Activated CD8-positive, alpha-beta memory T cell treated with anti-CD3 and anti-CD28 coated beads, Interleukin-2, amount 50 U/mL, for 4 hours (primary cell): ENCODE data around the gene CRYBG1.
"Not testable (repeated sequence)": the region's sequence is repeated elsewhere in the genome, so short reads cannot be mapped to it uniquely, and the experiment has no call there.

Experiments
- DNase-seq: peaks from one replicate; pipeline ENCODE4 v3.0.0-alpha.2; 2020

Gene CRYBG1

DNA sequence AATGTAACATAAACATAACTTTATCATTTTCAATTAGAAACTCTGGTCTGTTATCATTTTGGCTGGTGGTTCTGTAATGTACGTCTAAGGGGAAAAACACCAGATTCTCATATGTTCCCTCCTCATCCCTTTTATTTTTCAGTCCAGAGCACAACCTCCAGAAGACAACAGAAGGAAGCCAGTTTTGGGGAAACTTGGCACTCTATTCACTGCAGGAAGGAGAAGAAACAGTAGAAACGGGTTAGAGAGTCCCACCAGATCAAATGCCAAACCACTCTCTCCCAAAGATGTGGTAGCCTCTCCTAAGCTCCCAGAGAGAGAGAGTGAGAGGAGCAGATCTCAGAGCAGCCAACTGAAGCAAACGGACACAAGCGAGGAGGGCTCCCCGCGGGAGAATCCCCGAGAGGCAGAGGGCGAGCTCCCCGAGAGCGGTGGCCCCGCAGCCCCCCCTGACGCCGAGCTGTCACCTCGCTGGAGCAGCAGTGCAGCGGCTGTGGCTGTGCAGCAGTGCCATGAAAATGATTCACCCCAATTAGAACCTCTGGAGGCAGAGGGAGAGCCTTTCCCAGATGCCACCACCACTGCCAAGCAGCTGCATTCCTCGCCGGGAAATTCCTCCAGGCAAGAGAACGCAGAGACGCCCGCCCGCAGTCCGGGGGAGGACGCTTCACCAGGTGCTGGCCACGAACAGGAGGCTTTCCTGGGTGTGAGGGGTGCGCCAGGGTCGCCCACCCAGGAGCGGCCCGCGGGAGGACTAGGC lies 151.0 kb downstream of the CRYBG1 start:
- DNase-seq, result peak; percentile 56

DNA sequence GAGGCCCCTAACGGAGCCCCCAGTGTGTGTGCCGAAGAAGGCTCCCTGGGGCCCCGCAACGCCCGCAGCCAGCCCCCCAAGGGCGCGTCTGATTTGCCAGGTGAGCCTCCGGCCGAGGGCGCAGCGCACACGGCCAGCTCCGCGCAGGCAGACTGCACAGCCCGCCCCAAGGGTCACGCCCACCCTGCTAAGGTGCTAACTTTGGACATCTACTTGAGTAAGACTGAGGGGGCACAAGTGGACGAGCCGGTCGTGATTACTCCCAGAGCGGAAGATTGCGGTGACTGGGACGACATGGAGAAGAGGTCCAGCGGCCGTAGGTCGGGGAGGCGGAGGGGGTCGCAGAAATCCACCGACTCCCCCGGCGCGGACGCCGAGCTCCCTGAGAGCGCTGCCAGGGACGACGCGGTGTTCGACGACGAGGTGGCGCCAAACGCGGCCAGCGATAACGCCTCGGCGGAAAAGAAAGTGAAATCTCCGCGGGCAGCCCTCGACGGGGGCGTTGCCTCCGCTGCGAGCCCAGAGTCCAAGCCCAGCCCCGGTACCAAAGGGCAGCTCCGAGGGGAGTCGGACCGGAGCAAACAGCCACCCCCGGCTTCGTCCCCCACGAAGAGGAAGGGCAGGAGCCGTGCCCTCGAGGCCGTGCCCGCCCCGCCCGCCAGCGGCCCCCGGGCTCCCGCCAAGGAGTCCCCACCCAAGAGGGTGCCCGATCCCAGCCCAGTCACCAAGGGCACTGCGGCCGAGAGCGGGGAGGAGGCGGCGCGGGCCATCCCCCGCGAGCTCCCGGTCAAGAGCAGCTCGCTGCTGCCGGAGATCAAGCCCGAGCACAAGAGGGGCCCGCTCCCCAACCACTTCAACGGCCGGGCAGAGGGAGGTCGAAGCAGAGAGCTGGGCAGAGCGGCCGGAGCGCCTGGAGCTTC lies 151.8 kb downstream of the CRYBG1 start:
- DNase-seq, result peak; percentile 78

DNA sequence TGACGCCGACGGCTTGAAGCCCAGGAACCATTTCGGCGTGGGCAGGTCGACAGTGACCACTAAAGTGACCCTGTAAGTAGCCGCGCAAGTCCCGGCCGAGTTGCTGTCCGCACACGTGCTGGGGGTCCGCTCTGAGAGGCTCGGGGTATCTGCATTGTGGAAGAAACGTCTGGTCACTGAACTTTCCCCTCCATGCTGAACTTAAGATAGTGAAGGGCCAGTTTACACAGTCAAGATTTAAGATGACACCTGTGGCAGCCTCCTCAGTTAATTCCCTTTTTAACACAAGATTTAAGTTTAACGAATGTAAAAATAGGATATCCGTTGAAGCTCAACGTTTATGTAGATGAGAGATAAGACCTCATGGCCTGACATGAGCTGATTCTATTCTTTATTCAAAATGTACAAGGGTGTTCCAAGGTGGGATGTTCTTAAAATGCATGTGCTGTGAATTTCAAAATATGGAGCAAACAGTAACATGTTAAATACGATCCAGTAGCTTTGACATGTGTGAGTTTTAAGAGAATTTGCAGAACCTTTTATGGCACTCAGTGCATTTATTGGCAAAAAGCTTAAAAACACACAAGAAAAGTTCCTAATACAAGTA lies 152.6 kb downstream of the CRYBG1 start:
- no peak for DNase-seq

DNA sequence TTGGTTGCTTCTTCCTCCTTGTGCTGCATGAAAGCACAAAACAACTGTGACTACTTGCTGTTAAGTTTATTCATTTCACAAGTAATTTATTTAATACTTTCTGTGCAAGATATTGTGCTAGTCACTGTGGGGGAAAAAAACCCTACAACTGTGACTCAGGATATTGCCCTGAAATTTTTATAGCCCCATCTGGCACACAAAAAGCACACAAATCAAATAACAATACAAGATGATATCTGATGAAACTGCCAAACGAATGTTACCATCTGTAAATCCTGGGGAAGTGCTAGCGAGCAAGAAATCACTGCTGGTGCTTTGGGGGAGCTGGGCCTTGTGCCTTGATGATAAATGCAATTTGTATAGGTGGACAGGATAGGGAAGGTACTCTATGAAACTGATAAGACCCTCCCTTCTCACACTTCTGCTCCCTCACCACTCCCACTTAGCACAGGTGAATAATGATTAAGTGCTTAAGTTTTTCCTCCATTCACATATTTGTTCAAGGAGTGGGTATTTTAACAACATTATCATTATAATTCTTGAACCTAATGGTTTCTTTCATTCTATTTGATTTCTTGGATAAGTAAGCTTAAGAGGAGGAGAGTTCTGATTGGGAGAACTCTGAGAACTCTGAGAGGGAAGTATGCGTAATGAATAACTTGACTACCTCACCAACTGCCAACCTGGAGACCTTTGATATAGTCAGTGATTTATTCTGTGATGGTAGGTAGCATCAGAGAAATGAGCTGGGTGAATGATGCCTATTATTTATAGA lies 153.5 kb downstream of the CRYBG1 start:
- DNase-seq, result no peak

DNA sequence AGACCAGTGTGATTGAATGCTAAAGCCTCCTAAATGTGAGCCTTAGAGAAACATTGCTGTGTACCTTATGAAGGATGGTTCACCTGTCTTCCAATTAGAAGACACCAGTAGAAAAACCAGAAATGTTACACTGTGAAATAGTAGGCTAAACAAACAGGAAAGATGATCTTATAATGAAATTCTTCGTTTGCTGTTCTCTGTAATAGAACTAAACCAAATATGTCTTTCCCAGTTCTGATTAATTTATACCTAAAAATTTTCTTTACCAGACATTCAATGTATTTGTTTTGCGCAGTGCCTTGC lies 154.0 kb downstream of the CRYBG1 start:
- no peak for DNase-seq

DNA sequence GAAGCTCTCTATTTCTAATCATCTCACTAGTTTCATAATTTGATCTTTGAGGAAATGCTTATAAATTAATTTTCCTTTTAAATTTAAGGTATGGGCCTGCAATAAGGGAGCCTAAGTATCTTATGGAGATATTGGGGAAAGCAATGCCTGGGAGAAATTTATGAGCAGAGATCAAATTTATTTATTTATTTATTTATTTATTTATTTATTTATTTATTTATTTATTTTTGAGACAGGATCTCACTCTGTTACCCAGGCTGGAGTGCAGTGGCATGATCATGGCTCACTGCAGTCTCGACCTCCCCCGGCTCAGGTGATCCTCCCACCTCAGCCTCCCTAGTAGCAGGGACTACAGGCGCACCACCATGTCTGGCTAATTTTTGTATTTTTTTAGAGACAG lies 155.1 kb downstream of the CRYBG1 start:
- DNase-seq, result not testable (repeated sequence)

DNA sequence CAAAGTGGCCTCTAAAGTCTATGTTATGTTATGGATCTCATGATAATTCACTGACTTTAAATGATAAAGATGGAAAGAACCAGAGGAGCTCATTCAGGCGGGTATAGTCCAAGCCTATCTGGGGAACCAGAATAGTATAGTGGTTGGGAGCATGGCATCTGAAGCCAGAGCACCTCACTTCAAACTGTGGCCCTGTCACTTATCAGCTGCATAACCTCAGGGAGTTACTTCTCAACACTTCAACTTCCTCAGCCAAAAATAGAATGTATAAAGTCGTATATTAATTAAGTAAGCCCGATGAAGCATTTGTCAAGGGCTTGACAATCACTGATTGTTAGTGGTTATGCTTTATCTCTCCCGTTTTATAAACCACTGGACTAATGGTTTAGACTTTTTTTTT lies 156.1 kb downstream of the CRYBG1 start:
- no peak for DNase-seq

DNA sequence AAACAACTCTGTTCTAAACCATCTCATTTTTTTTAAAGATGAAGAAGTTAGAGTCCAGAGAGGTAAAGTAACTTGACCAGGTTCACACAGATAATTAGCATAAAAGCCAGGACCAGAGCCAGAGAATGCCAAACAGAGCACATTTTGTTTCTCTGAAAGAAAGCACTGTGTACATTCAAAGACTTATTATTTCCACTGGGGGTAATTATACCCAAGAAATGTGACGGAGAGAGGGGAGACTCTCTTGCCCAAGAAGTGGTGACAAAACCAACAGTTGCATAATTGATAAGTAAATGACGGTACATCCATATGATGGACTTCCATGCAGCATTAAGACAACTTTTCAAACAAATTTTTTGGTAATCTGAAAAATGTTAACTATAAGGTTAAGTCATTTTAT lies 157.2 kb downstream of the CRYBG1 start:
- no peak for DNase-seq

DNA sequence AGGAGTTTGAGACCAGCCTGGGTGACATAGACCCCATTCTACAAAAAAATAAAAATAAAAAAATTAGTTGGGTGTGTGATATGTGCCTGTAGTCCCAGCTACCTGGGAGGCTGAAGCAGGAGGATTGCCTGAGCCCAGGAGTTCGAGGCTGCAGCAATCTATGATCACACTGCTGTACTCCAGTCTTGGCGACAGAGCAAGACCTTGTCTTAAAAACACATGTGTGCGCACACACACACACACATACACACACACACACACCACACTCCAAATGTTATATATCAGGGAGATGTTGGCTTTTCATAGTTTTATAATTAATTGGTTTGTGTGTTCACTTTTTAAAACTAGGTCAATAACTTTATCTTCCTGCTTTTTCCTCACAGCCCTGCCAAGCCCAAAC lies 158.2 kb downstream of the CRYBG1 start:
- no peak for DNase-seq

DNA sequence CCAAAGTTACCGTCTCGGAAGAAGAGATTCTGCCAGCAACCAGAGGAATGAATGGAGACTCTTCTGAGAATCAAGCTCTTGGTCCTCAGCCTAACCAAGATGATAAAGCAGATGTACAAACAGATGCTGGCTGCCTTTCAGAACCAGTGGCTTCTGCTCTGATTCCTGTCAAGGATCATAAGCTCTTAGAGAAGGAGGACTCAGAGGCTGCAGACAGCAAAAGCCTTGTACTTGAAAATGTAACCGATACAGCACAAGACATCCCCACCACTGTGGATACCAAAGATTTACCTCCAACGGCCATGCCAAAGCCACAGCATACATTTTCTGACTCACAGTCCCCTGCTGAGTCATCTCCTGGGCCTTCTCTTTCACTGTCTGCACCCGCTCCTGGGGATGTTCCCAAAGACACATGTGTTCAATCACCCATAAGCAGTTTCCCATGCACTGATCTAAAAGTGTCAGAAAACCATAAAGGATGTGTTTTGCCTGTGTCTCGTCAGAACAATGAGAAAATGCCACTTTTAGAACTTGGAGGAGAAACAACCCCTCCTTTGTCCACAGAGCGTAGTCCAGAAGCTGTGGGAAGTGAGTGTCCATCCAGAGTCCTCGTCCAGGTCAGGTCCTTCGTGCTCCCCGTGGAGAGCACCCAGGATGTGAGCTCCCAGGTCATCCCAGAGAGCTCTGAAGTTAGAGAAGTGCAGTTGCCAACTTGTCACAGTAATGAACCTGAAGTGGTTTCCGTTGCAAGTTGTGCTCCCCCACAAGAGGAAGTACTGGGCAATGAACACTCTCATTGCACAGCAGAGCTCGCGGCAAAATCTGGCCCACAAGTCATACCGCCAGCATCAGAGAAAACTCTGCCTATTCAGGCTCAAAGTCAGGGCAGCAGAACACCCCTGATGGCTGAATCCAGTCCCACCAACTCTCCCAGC lies 159.2 kb downstream of the CRYBG1 start:
- peak; percentile 75 for DNase-seq

DNA sequence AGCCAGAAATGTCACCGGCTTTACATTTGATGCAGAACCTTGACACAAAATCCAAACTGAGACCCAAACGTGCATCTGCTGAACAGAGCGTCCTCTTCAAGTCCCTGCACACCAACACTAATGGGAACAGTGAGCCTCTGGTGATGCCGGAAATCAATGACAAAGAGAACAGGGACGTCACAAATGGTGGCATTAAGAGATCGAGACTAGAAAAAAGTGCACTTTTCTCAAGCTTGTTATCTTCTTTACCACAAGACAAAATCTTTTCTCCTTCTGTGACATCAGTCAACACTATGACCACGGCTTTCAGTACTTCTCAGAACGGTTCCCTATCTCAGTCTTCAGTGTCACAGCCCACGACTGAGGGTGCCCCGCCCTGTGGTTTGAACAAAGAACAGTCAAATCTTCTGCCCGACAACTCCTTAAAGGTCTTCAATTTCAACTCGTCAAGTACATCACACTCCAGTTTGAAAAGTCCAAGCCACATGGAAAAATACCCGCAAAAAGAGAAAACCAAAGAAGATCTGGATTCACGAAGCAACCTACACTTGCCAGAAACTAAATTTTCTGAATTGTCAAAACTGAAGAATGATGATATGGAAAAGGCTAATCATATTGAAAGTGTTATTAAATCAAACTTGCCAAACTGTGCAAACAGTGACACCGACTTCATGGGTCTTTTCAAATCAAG lies 160.3 kb downstream of the CRYBG1 start:
- DNase-seq, result peak; percentile 75

DNA sequence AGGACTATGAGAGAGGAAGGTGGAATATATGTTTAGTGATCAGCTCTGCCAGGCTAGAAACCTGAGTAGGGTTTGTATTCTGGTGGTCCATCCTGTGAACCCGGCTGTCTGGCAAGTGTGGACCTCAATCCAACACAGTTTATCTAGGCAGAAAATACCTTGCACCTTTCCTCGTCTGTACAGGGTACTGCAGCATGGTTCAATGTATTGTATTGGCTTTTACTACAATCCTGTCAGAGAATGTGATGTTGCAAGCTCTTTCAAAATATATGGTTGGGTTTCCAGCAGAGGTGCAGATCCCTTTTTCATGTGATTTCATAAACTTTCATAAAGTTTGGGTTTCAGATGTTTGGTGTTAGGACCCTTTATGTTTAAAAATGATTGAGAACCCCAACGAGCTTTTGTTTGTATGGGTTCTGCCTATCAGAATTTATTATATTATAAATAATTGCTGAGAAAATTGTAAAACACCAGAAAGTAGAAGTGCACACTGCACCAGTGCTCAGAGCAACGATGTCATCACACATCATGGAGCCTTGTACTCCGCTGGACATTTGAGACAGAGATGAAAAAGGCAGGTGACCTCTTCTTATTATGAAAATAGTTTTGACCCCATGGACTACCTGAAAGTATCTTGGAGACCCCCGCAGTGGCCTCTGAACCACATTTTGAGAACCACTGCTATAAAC lies 162.2 kb downstream of the CRYBG1 start:
- DNase-seq, result no peak

DNA sequence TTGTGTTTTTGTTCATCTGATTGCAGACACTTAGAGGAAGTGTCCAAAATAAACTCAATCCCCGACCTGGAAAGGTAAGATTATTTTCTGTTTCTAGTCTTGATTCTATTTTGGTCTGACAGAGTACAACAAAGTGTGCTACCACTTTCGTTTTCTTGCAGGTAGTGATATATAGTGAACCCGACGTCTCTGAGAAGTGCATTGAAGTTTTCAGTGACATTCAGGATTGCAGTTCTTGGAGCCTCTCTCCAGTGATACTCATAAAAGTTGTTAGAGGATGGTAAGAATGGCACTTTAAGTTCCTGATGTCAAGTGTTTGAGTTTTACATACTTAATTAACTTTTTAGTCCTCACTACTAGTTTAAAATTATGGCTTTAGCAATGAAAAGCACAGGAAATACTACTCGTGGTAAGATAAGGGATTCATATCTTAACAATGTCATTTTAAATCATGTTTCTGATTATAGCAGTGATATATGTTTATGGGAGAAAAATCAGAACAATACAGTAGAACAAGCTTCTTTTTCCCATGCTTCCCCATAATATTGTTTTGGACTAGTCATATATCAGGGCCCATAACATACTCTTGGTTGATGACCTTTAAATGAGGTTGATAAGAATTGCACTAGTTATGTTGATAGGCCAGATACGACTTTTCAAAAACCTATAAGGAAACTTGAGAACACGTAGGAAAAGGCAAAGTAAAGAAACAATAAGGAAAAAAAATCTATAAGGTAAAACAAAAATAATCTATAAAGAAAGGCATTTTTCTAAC lies 164.8 kb downstream of the CRYBG1 start:
- no peak for DNase-seq

DNA sequence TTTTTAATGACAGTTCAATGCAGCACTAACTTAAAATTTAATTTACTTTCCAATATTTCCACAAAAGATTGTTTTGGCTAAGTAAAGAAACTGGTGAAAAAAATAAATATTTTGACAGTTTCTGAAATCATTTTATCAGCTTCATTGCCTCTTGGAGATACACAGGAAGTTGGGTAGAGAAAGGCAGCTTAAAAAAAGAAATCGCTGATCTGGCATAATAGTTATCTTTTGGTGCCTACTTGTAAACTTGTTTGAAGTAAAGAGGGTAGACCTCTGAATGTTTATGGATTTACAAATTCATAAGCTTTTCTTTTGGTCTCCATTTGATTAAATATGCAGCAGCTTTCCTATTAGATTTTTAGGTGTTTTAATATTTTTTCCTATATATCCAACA lies 165.4 kb downstream of the CRYBG1 start:
- no peak for DNase-seq

DNA sequence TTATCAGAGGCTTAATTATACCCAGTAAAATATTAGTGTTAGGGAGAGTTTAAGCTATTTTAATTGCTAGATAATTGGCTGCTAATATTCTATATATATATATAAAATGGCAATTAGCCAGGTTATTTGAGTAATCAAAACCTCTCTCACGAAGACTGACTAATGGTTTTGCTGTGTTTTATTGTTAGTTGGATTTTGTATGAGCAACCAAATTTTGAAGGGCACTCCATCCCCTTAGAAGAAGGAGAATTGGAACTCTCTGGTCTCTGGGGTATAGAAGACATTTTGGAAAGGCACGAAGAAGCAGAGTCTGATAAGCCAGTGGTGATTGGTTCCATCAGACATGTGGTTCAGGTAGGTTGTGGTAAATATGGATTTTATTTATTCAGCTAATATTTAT lies 166.6 kb downstream of the CRYBG1 start:
- no peak for DNase-seq

DNA sequence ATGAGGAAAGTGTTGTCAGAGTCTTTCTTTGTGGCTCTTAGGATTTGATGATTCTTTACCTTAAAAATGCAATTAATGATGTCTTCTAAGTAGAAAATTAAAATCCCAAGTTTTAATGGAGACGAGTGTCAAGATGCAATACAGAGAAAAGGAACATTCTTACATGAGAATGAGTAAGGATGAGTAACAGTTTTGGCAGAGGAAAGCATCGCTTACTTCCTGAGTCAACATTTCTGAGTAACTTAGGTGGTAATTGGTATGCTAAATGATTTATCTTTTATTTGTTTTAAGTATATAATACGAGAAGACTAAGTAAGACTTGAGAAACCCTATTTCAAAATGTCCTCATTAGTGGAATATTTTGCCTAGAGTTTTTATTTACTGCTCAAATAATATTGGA lies 167.5 kb downstream of the CRYBG1 start:
- no peak for DNase-seq

DNA sequence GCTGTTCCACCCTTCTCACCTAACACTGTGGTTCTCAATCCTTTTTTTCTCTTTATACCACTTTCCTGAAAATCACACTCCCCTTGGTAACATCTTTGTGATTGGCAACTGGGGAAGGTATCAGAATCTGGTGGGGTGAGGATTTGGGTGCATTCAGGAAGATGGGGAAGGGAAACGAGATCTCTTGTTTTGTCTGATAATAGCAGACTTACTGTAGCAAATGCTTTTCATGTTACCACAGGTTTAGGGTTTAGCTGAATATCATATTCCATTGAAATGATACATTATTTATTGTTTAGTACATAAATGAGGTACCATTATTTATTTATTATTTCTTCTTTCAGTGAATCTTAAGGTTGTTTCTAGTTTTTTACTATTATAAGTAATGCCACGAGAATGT lies 168.0 kb downstream of the CRYBG1 start:
- DNase-seq, result no peak

DNA sequence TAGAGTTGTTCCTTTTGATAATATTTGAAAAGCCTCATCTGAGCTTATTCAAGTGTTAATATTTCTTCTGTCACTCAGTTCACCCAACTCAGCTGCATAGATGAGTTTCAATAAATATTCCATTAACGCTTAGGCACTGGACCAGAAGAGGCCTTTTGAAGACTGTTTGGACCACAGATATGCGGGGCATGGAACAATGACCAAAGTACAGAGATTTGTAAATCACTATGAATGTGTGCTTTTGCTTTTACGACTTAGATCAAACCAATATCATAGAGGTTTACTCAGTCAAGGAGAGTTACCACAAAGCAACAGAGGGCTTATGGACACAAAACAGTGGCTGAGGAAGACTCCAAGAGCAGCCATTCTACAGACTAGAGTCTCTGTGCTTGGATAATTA lies 168.9 kb downstream of the CRYBG1 start:
- no peak for DNase-seq

DNA sequence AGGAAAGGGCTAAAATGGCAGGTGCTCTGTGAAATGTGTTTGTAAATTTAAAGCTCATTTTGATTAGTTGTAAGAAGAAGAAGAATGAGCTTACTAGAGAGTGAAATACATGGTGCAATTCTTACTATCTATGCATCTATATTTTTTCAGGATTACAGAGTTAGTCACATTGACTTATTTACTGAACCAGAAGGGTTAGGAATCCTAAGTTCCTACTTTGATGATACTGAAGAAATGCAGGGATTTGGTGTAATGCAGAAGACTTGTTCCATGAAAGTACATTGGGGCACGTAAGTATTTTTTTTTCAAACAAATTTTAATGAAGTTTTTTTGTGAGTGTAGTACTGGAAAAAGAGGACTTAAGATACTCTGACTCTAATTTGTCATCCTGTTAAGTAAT lies 169.5 kb downstream of the CRYBG1 start:
- DNase-seq, result no peak

DNA sequence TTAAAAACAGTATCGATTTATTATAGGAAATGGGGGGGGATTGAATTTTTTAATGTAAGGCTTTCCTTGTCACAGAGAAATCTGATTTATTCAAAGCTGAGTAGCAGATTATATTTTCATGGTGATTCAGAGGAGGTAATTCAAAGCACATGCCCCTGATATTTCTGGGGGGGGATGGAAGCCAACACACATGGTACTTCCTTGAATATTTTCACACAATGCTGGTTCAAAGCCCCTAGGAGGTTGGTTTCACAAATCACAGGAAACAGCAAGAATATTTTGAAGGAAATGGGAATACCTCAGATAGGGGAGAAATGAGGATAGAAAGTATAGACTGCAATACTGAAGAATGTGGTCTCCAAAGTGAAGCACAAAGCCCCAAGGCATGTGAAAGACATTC lies 170.0 kb downstream of the CRYBG1 start:
- DNase-seq, result no peak
